CD8-positive, alpha-beta memory T cell (primary cell): ENCODE measurements around the gene FAM3B. TPM values are rescaled to one million over a fixed set of nuclear protein-coding genes. Genes with fewer than 3 reads are reported as not detected.
"Not testable (repeated sequence)": the region's sequence is repeated elsewhere in the genome, so short reads cannot be mapped to it uniquely, and the experiment has no call there.

Source experiments
- CTCF ChIA-PET: fragments of 350-600 bp; sonication (Branson Sonifier 250); formaldehyde crosslinking; loops from one replicate; lab custom pipeline; 2021; ENCODE audit warnings: antibody characterized with exemption; lab: Charles Lee
- POLR2A ChIA-PET: fragments of 350-600 bp; sonication (Branson Sonifier 250); formaldehyde crosslinking; loops from one replicate; lab custom pipeline; 2021; ENCODE audit warnings: antibody characterized with exemption; lab: Charles Lee
- DNase-seq, 5 donors: peaks; one replicate each; pipeline versions ENCODE4 v3.0.0 to v3.0.0-alpha.2; 2020 to 2022; ENCODE audit warnings: mixed read lengths in 1 of 5
- H3K27ac ChIP-seq: one replicate; pipeline ENCODE4 v1.7.0; 2013; ENCODE audit warnings: low read depth, mild to moderate bottlenecking, low read length, moderate library complexity
- H3K27me3 ChIP-seq: 2 replicates; pipeline ENCODE4 v1.7.0; 2013; ENCODE audit warnings: low read length, mild to moderate bottlenecking; ENCODE audit not compliant: insufficient read depth, poor library complexity, severe bottlenecking
- H3K36me3 ChIP-seq: 2 replicates; pipeline ENCODE4 v1.7.0; 2013; ENCODE audit warnings: mild to moderate bottlenecking, low read length, moderate library complexity; ENCODE audit not compliant: insufficient read depth
- H3K4me1 ChIP-seq: 2 replicates; pipeline ENCODE4 v1.7.0; 2013; ENCODE audit warnings: mild to moderate bottlenecking, low read length, moderate library complexity; ENCODE audit not compliant: insufficient read depth
- H3K4me3 ChIP-seq: 2 replicates; pipeline ENCODE4 v1.7.0; 2013; ENCODE audit warnings: mild to moderate bottlenecking, low read length
- H3K9me3 ChIP-seq: 2 replicates; pipeline ENCODE4 v1.7.0; 2013; ENCODE audit warnings: mild to moderate bottlenecking, low read length
- H3K27ac Mint-ChIP-seq, 8 donors: one replicate each; pipeline ENCODE4 v1.8.0; 2020 to 2021; ENCODE audit warnings: mixed read lengths in 8 of 8, mild to moderate bottlenecking in 6 of 8, inconsistent platforms in 3 of 8, moderate library complexity in 3 of 8
- H3K27me3 Mint-ChIP-seq, 2 donors: one replicate each; pipeline ENCODE4 v1.8.0; 2020 to 2021; ENCODE audit warnings: mixed read lengths in 2 of 2, mild to moderate bottlenecking in 1 of 2, moderate library complexity in 1 of 2
- H3K36me3 Mint-ChIP-seq, 3 donors: one replicate each; pipeline ENCODE4 v1.8.0; 2020 to 2021; ENCODE audit warnings: mixed read lengths in 3 of 3, inconsistent platforms in 1 of 3, mild to moderate bottlenecking in 1 of 3
- H3K4me1 Mint-ChIP-seq, 3 donors: one replicate each; pipeline ENCODE4 v1.8.0; 2020 to 2021; ENCODE audit warnings: mixed read lengths in 3 of 3, inconsistent platforms in 1 of 3, mild to moderate bottlenecking in 1 of 3
- H3K4me3 Mint-ChIP-seq, 7 donors: one replicate each; pipeline ENCODE4 v1.8.0; 2020 to 2021; ENCODE audit warnings: mixed read lengths in 7 of 7, mild to moderate bottlenecking in 6 of 7, moderate library complexity in 4 of 7, inconsistent platforms in 2 of 7
- H3K9me3 Mint-ChIP-seq, 5 donors: one replicate each; pipeline ENCODE4 v1.8.0; 2020 to 2022; ENCODE audit warnings: mixed read lengths in 5 of 5, mild to moderate bottlenecking in 3 of 5, moderate library complexity in 2 of 5, inconsistent platforms in 1 of 5
- polyA plus RNA-seq: library from polyadenylated mRNA; unstranded; fragments of 300-500 nt; fragmentation: Illumina TruSeq; gene quantifications from one replicate; pipeline ENCODE4 v1.2.3, GENCODE V29; 2021
- total RNA-seq, 2 experiments: library from RNA; stranded (reverse); gene quantifications; one replicate each; pipeline ENCODE4 v1.2.3, GENCODE V29; 2021

FAM3B gene
- total and polyA plus RNA-seq, 3 experiments from 2014 or later, result not detected

DNA sequence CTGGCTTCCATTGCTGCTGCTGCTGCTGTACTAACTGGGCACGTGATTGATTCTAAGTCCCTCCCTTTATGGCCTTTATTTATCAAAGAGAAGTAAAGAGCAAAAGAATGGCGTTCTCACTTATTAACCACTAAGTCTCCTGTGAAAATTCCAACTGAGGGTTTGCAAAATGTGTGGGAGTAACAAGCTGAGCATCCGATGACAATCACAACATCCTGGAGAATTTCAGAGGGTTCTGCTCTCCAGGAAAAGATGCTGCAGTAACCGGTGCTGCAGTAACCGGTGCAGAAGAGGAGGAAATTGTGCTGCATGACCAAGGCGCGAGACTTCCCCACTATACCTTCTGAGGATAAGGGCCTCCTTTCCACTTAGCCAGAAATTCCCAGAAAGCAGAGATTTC, 32.5 kb downstream of the FAM3B start:
- Mint-ChIP-seq H3K27me3 (peaks cover 20 to 46% of the 10 kb centered on the region in 2 donors), H3K4me1 (no peaks in the 10 kb centered on the region), H3K27ac (no peak overlapping the region), H3K4me3 (no peak overlapping the region), H3K36me3 (no peaks in the 10 kb centered on the region), H3K9me3 (no peaks in the 10 kb centered on the region)
- H3K27ac ChIP-seq, result no peak overlapping the region
- no peak overlapping the region for H3K4me3 ChIP-seq
- POLR2A ChIA-PET, result no interaction called here
- no peaks in the 10 kb centered on the region for H3K36me3 ChIP-seq
- H3K4me1 ChIP-seq, result no peaks in the 10 kb centered on the region
- CTCF ChIA-PET, result interaction anchor here (1.0 kb wide), 1 partner anchor 65 kb away, joined by 4 read pairs; no protein-coding TSS in a partner anchor
- DNase-seq, result no peak
- no peaks in the 10 kb centered on the region for H3K9me3 ChIP-seq
- H3K27me3 ChIP-seq, result no peaks in the 10 kb centered on the region

GRCh38 chr21:41349619-41350390, 33.2 kb downstream of the FAM3B start:
- Mint-ChIP-seq H3K27ac (no peak overlapping the region), H3K4me1 (no peaks in the 10 kb centered on the region), H3K4me3 (no peak overlapping the region), H3K9me3 (no peaks in the 10 kb centered on the region), H3K27me3 (peaks cover 20 to 43% of the 10 kb centered on the region in 2 donors), H3K36me3 (no peaks in the 10 kb centered on the region)
- no peaks in the 10 kb centered on the region for H3K9me3 ChIP-seq
- no peaks in the 10 kb centered on the region for H3K27me3 ChIP-seq
- no peak overlapping the region for H3K27ac ChIP-seq
- POLR2A ChIA-PET, result no interaction called here
- no peak overlapping the region for H3K4me3 ChIP-seq
- no peak for DNase-seq
- H3K36me3 ChIP-seq, result no peaks in the 10 kb centered on the region
- H3K4me1 ChIP-seq, result no peaks in the 10 kb centered on the region
- CTCF ChIA-PET, result no interaction called here

- H3K27ac Mint-ChIP-seq, result no peak overlapping the region
- H3K4me3 Mint-ChIP-seq, result no peak overlapping the region
- ChIA-PET POLR2A (no interaction called here), CTCF (no interaction called here)
- Histone ChIP-seq H3K4me1 (no peaks in the 10 kb centered on the region), H3K4me3 (no peak overlapping the region), H3K9me3 (no peaks in the 10 kb centered on the region), H3K27me3 (no peaks in the 10 kb centered on the region), H3K36me3 (no peaks in the 10 kb centered on the region), H3K27ac (no peak overlapping the region)
- H3K36me3 Mint-ChIP-seq, result no peaks in the 10 kb centered on the region
- no peak for DNase-seq
- H3K4me1 Mint-ChIP-seq, result no peaks in the 10 kb centered on the region
- peaks cover 20 to 39% of the 10 kb centered on the region in 2 donors for H3K27me3 Mint-ChIP-seq
- H3K9me3 Mint-ChIP-seq, result no peaks in the 10 kb centered on the region
Measured at GRCh38 chr21:41350436-41351155, 34.0 kb downstream of the FAM3B start.

DNA sequence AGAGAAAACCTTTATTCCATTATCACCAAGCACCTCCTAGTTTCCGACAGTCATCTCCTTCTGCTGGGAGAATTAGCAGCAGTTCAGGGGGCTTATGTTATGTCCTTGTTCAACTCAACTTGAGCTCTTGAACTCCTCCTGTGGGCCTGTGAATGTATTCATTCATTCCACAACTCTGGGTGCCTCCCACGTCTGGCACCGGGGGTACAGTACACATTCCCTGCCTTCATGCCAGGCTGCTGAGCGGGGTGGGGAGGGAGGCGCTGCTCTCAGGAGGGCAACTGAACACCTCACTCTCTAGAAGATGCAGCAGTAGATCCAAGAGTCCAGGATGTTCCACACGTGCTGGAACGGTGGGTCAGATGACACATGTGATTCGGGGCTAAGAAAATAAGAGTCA, 40.9 kb downstream of the FAM3B start:
- Mint-ChIP-seq H3K4me1 (peaks cover 10 to 19% (median 14%) of the 10 kb centered on the region in 3 donors), H3K9me3 (no peaks in the 10 kb centered on the region), H3K27ac (peak overlapping the region in 3 of 8 donors; percentile 40 to 66 (median 52)), H3K27me3 (peaks cover 3 to 9% of the 10 kb centered on the region in 2 donors), H3K4me3 (peak overlapping the region in 1 of 7 donors; percentile 39), H3K36me3 (peaks cover 0 to 8% (median 0%) of the 10 kb centered on the region in 3 donors)
- no peaks in the 10 kb centered on the region for H3K27me3 ChIP-seq
- no peak overlapping the region for H3K27ac ChIP-seq
- H3K4me3 ChIP-seq, result no peak overlapping the region
- ChIA-PET POLR2A (no interaction called here), CTCF (no interaction called here)
- peaks cover 11% of the 10 kb centered on the region for H3K4me1 ChIP-seq
- DNase-seq, result no peak
- no peaks in the 10 kb centered on the region for H3K9me3 ChIP-seq
- H3K36me3 ChIP-seq, result no peaks in the 10 kb centered on the region

DNA sequence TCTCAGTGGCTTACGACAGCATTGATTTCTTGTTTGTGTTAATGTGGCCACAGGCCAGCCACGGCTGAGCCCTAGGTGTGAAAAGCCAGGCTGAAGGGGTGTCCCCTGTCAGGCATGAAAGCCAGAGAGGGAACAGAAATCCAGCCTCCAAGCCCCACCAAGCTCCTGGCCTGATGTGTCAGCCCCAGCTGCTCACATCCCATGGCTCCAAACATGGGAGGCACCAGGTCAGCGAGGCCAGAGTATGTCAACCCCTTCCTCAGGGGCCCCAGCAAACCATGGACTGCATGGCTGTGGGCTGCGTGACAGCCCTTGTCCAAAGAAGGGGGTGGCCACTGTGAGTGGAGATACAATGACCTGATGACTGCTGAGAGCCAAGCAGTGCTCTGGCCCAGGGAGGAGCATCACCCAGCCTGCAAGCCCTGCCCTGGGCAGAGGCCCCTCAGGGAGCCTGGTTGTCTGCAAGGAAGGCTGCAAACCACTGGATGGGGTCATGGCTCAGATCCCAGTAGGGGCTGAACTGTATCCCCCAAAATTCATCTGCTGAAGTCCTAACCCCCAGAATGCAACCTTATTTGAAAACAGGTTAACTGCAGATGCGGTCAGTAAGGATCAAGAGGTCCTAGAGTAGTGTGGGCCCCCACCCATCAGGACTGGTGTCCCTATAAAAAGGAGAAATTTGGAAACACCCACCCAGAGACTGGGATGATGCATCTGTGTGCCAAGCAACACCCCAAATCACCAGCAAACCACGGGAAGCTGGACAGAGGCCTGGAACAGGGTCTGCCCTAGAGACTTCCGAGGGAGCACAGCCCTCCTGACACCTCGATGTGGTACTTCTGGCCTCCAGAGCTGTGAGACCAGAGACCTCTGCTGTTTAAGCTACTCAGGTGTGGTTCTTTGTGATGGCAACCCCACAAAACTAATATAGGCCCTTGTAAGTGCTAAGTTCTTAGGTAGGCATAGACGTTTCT, 41.9 kb downstream of the FAM3B start:
- no peaks in the 10 kb centered on the region for H3K27me3 ChIP-seq
- no peak overlapping the region for H3K4me3 ChIP-seq
- ChIA-PET CTCF (interaction anchor here (1.2 kb wide), 1 partner anchor 75 kb away, joined by 4 read pairs; no protein-coding TSS in a partner anchor), POLR2A (interaction anchor here (1.1 kb wide), 1 partner anchor 11 kb away, joined by 3 read pairs; no protein-coding TSS in a partner anchor)
- Mint-ChIP-seq H3K27me3 (peaks cover 3 to 9% of the 10 kb centered on the region in 2 donors), H3K36me3 (peaks cover 0 to 12% (median 0%) of the 10 kb centered on the region in 3 donors), H3K9me3 (peaks cover 0 to 2% (median 0%) of the 10 kb centered on the region in 5 donors), H3K4me3 (peak overlapping the region in 1 of 7 donors; percentile 14), H3K4me1 (peaks cover 18 to 28% (median 23%) of the 10 kb centered on the region in 3 donors), H3K27ac (peak overlapping the region in 4 of 8 donors; percentile 50 to 88 (median 62))
- no peak overlapping the region for H3K27ac ChIP-seq
- no peak for DNase-seq
- no peaks in the 10 kb centered on the region for H3K9me3 ChIP-seq
- H3K36me3 ChIP-seq, result no peaks in the 10 kb centered on the region
- peaks cover 18% of the 10 kb centered on the region for H3K4me1 ChIP-seq

- Mint-ChIP-seq H3K9me3 (peaks cover 0 to 2% (median 0%) of the 10 kb centered on the region in 5 donors), H3K4me3 (no peak overlapping the region), H3K27ac (peak overlapping the region in 6 of 8 donors; percentile 32 to 88 (median 58)), H3K36me3 (peaks cover 0 to 15% (median 0%) of the 10 kb centered on the region in 3 donors), H3K4me1 (peaks cover 24 to 36% (median 31%) of the 10 kb centered on the region in 3 donors), H3K27me3 (peaks cover 0 to 7% of the 10 kb centered on the region in 2 donors)
- CTCF ChIA-PET, result interaction anchor here (1.2 kb wide), 1 partner anchor 76 kb away, joined by 4 read pairs; no protein-coding TSS in a partner anchor
- Histone ChIP-seq H3K4me3 (no peak overlapping the region), H3K27me3 (no peaks in the 10 kb centered on the region), H3K36me3 (no peaks in the 10 kb centered on the region), H3K4me1 (peaks cover 26% of the 10 kb centered on the region), H3K27ac (no peak overlapping the region), H3K9me3 (no peaks in the 10 kb centered on the region)
- DNase-seq, result no peak
- POLR2A ChIA-PET, result interaction anchor here (1.1 kb wide), 1 partner anchor 10 kb away, joined by 3 read pairs; no protein-coding TSS in a partner anchor
Measured at GRCh38 chr21:41359286-41359685, 42.7 kb downstream of the FAM3B start.

DNA sequence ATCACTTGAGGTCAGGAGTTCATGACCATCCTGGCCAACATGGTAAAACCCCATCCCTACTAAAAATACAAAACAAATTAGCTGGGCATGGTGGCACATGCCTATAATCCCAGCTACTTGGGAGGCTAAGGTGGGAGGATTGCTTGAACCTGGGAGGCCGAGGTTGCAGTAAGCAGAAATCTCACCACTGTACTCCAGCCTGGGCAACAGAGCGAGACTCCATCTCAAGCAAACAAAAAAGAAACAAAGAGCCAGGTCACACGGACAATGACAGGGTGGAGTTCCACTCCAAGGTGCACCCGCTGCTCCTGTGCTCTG, 43.1 kb downstream of the FAM3B start:
- H3K27me3 Mint-ChIP-seq, H3K4me3 ChIP-seq, H3K9me3 Mint-ChIP-seq, H3K36me3 ChIP-seq, H3K9me3 ChIP-seq, DNase-seq, H3K27me3 ChIP-seq, POLR2A ChIA-PET, H3K27ac ChIP-seq: not testable (repeated sequence)
- H3K27ac Mint-ChIP-seq, result peak overlapping the region in 6 of 8 donors; percentile 29 to 81 (median 58)
- peaks cover 27 to 40% (median 35%) of the 10 kb centered on the region in 3 donors for H3K4me1 Mint-ChIP-seq
- H3K4me1 ChIP-seq, result peaks cover 29% of the 10 kb centered on the region
- CTCF ChIA-PET, result interaction anchor here (1.2 kb wide), 1 partner anchor 76 kb away, joined by 4 read pairs; no protein-coding TSS in a partner anchor
- H3K4me3 Mint-ChIP-seq, result peak overlapping the region in 1 of 7 donors; percentile 25
- H3K36me3 Mint-ChIP-seq, result peaks cover 0 to 18% (median under 1%) of the 10 kb centered on the region in 3 donors
